H1 (cell line): Measurements from ENCODE around the gene KIF25. TPM values are rescaled to one million over a fixed set of nuclear protein-coding genes. Genes with fewer than 3 reads are reported as not detected.

ENCODE experiments used
- CTCF ChIA-PET: fragments of 300-600 bp; sonication (Branson Sonifier 250); formaldehyde crosslinking; loops from one replicate; lab custom pipeline; 2021; ENCODE audit not compliant: partially characterized antibody; lab: Charles Lee
- POLR2A ChIA-PET: fragments of 300-600 bp; sonication (Branson Sonifier 250); formaldehyde crosslinking; loops from one replicate; lab custom pipeline; 2021; ENCODE audit warnings: inconsistent platforms; ENCODE audit not compliant: partially characterized antibody; lab: Charles Lee
- DNase-seq, 2 experiments: peaks; one replicate each; pipeline versions ENCODE4 v3.0.0 to v3.0.0-alpha.2; 2010 to 2022; ENCODE audit warnings: low spot score in 2 of 2, low read depth in 1 of 2, mixed read lengths in 1 of 2
- FAIRE-seq: peaks from 2 replicates; lab custom pipeline; 2011; peaks lifted over from hg19 to GRCh38; lab: Jason Lieb, UNC
- H2AFZ ChIP-seq: 2 replicates; pipeline ENCODE4 v1.8.1; 2012; ENCODE audit warnings: low read length, inconsistent platforms
- H2AK5ac ChIP-seq: 2 replicates; pipeline ENCODE4 v1.6.1; 2013; ENCODE audit warnings: low read depth, low read length
- H2BK120ac ChIP-seq: replicated peaks from 2 replicates; pipeline ENCODE3; 2013; ENCODE audit warnings: low read depth, low read length, inconsistent platforms
- H2BK12ac ChIP-seq: 2 replicates; pipeline ENCODE4 v1.6.1; 2013; ENCODE audit warnings: low read depth, low read length
- H2BK15ac ChIP-seq: 2 replicates; pipeline ENCODE4 v1.6.1; 2013; ENCODE audit warnings: low read length
- H2BK20ac ChIP-seq: 2 replicates; pipeline ENCODE4 v1.6.1; 2013; ENCODE audit warnings: low read length
- H2BK5ac ChIP-seq: 2 replicates; pipeline ENCODE4 v1.6.1; 2013; ENCODE audit warnings: low read depth, low read length
- H3K14ac ChIP-seq: 2 replicates; pipeline ENCODE4 v1.6.1; 2013; ENCODE audit warnings: inconsistent platforms; ENCODE audit not compliant: insufficient read length
- H3K18ac ChIP-seq: 2 replicates; pipeline ENCODE4 v1.6.1; 2013; ENCODE audit warnings: low read length; ENCODE audit errors: extremely low read depth
- H3K23ac ChIP-seq: 2 replicates; pipeline ENCODE4 v1.6.1; 2013; ENCODE audit warnings: inconsistent platforms; ENCODE audit not compliant: insufficient read length
- H3K23me2 ChIP-seq: 2 replicates; pipeline ENCODE4 v1.6.1; 2013; ENCODE audit warnings: low read depth, low read length
- H3K27ac ChIP-seq: 2 replicates; pipeline ENCODE4 v1.6.1; 2011; ENCODE audit warnings: low read depth, low read length, inconsistent platforms
- H3K27me3 ChIP-seq, 4 experiments: replicated peaks in 1 of 4; 1 replicate in 1 of 4; 2 replicates in 3 of 4; pipeline versions ENCODE4 v1.6.1 to v1.8.1; 2011 to 2013; ENCODE audit warnings: low read length in 3 of 4, mild to moderate bottlenecking in 3 of 4, inconsistent platforms in 2 of 4, mixed read lengths in 2 of 4, moderate library complexity in 1 of 4; ENCODE audit not compliant: control insufficient read depth in 3 of 4, insufficient read depth in 3 of 4; ENCODE audit errors: extremely low read depth in 1 of 4
- H3K36me3 ChIP-seq, 4 experiments: 2 replicates each; pipeline versions ENCODE4 v1.6.1 to v1.8.1; 2011 to 2013; ENCODE audit warnings: mild to moderate bottlenecking in 4 of 4, low read length in 3 of 4, moderate library complexity in 2 of 4, control low read depth in 1 of 4, inconsistent platforms in 1 of 4; ENCODE audit not compliant: insufficient read depth in 4 of 4, control insufficient read depth in 2 of 4
- H3K4ac ChIP-seq: replicated peaks from 2 replicates; pipeline ENCODE3; 2013; ENCODE audit warnings: low read length, low read depth, mixed read lengths, inconsistent platforms; ENCODE audit not compliant: insufficient read length
- H3K4me1 ChIP-seq, 4 experiments: replicated peaks in 1 of 4; 1 replicate in 1 of 4; 2 replicates in 3 of 4; pipeline versions ENCODE4 v1.6.1 to v1.8.1; 2011 to 2013; ENCODE audit warnings: low read length in 3 of 4, inconsistent platforms in 2 of 4, mixed read lengths in 1 of 4; ENCODE audit not compliant: insufficient read depth in 4 of 4, control insufficient read depth in 3 of 4
- H3K4me2 ChIP-seq, 2 experiments: 2 replicates each; pipeline versions ENCODE4 v1.6.1 to v1.8.1; 2011 to 2013; ENCODE audit warnings: low read depth in 2 of 2, low read length in 2 of 2, control low read depth in 1 of 2, inconsistent platforms in 1 of 2, mild to moderate bottlenecking in 1 of 2; ENCODE audit not compliant: insufficient read depth in 1 of 2
- H3K4me3 ChIP-seq, 4 experiments: fragments of 200-600, 300-600 bp in 1 of 4; sonication (generic), shearing (Covaris generic), sonication (Bioruptor Twin) in 1 of 4; 2 replicates each; pipeline versions ENCODE4 v1.5.1 to v1.8.1; 2011 to 2016; ENCODE audit warnings: low read length in 4 of 4, low read depth in 3 of 4, control low read depth in 2 of 4, inconsistent platforms in 2 of 4, mild to moderate bottlenecking in 2 of 4, mixed read lengths in 1 of 4, moderate library complexity in 1 of 4; ENCODE audit not compliant: insufficient read depth in 2 of 4; ENCODE audit errors: extremely low read depth in 1 of 4
- H3K56ac ChIP-seq: replicated peaks from 2 replicates; pipeline ENCODE3; 2013; ENCODE audit warnings: low read depth, mild to moderate bottlenecking, mixed read lengths, low read length, inconsistent platforms; ENCODE audit not compliant: insufficient read length
- H3K79me1 ChIP-seq: 2 replicates; pipeline ENCODE4 v1.6.1; 2013; ENCODE audit warnings: low read depth, low read length, control low read depth
- H3K79me2 ChIP-seq, 2 experiments: 2 replicates each; pipeline versions ENCODE4 v1.6.1 to v1.8.1; 2012 to 2013; ENCODE audit warnings: low read length in 2 of 2, mild to moderate bottlenecking in 2 of 2, inconsistent platforms in 1 of 2; ENCODE audit not compliant: insufficient read depth in 2 of 2, control insufficient read depth in 1 of 2
- H3K9ac ChIP-seq, 4 experiments: replicated peaks in 1 of 4; 1 replicate in 1 of 4; 2 replicates in 3 of 4; pipeline versions ENCODE4 v1.6.1 to v1.8.1; 2011 to 2013; ENCODE audit warnings: low read depth in 3 of 4, low read length in 3 of 4, control low read depth in 2 of 4, mild to moderate bottlenecking in 2 of 4, moderate library complexity in 2 of 4, inconsistent platforms in 1 of 4; ENCODE audit errors: extremely low read depth in 1 of 4
- H3K9me3 ChIP-seq, 2 experiments: 2 replicates each; pipeline versions ENCODE4 v1.6.1 to v1.8.1; 2012 to 2013; ENCODE audit warnings: mild to moderate bottlenecking in 2 of 2, moderate library complexity in 2 of 2, control low read depth in 1 of 2, inconsistent platforms in 1 of 2, low read depth in 1 of 2, low read length in 1 of 2, mixed read lengths in 1 of 2; ENCODE audit not compliant: insufficient read depth in 2 of 2
- H4K20me1 ChIP-seq, 2 experiments: replicated peaks in 1 of 2; 2 replicates each; pipeline versions ENCODE3 to v1.8.1; 2011 to 2013; ENCODE audit warnings: inconsistent platforms in 2 of 2, low read length in 2 of 2, mild to moderate bottlenecking in 1 of 2; ENCODE audit not compliant: insufficient read depth in 2 of 2, control insufficient read depth in 1 of 2
- H4K5ac ChIP-seq: 2 replicates; pipeline ENCODE4 v1.6.1; 2013; ENCODE audit warnings: low read length, low read depth, mixed read lengths, inconsistent platforms; ENCODE audit not compliant: insufficient read length
- H4K8ac ChIP-seq: 2 replicates; pipeline ENCODE4 v1.8.0; 2013; ENCODE audit warnings: mild to moderate bottlenecking, moderate library complexity, low read length, inconsistent platforms; ENCODE audit not compliant: insufficient read depth; ENCODE audit errors: extremely low read depth
- H4K91ac ChIP-seq: replicated peaks from 2 replicates; pipeline ENCODE3; 2013; ENCODE audit warnings: low read length, mixed read lengths, inconsistent platforms; ENCODE audit not compliant: insufficient read length
- FOSL1 ChIP-seq: IDR thresholded peaks from 2 replicates; pipeline ENCODE4 v1.6.1; 2011; ENCODE audit warnings: mild to moderate bottlenecking, low read depth, low read length, moderate library complexity; ENCODE audit not compliant: insufficient read depth
- WGBS, 2 experiments: shearing (Covaris generic) in 1 of 2; methylation state at CpG; one replicate each; pipeline versions ENCODE4 v1.1.6 to v1.1.7; 2013 to 2015; ENCODE audit warnings: low lambda C conversion rate in 2 of 2, mixed read lengths in 2 of 2, inconsistent platforms in 1 of 2, low coverage in 1 of 2, missing lambda C conversion rate in 1 of 2; ENCODE audit not compliant: insufficient replicate concordance in 2 of 2, insufficient coverage in 1 of 2, insufficient read length in 1 of 2; ENCODE audit errors: extremely low coverage in 1 of 2, missing lambda C conversion rate in 1 of 2; 5-methylcytosine and 5-hydroxymethylcytosine counted together
- polyA plus RNA-seq, 7 experiments: library from polyadenylated mRNA; depleted of rRNA in 3 of 7; stranded (reverse) in 5 of 7; unstranded in 2 of 7; fragments of >200 nt in 5 of 7; fragments of 200-250 nt in 2 of 7; gene quantifications; 1 replicate in 5 of 7; 2 replicates in 1 of 7; 4 replicates in 1 of 7; pipeline versions ENCODE4 v1.2.1 to v1.2.3, GENCODE V29; 2011 to 2013; ENCODE audit warnings: missing spikeins in 2 of 7, mixed read lengths in 2 of 7
- total RNA-seq: library from RNA; stranded (reverse); fragmentation: NEBNext Ultra II Directional; extraction: Animal tissue kit (Norgen Biotek cat#: 25700); gene quantifications from 2 replicates; pipeline ENCODE4 v1.2.1, GENCODE V29; 2021

KIF25 gene
- total and polyA plus RNA-seq, 2 of the 8 experiments (the other 6 are each of a cell fraction or from before 2014, with no cell fraction given): 1.5 to 2.0 TPM

DNA sequence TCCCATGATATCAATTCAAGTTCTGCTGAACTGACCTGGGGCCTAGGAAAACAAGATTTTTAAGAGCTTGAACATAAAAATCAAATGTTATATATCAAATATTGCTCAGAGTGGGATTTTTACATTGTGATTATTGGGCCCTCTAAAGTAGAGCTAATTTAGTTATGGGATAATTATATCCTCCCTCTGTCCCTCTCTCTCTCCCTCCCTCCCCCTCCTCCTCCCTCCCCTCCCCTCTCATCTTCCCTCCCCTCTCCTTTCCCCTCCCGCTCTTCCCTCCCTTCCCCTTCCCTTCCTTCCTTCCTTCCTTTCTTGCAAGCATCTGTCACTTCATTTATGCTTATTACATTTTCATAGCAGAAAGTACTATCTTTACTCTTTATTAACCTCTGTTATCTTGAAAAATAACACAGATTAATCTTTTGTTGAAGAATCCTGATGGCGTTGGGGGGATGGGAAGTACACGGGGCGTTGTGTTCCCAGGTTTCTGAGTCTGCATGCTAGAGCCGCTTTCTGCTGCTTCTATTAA lies 32.8 kb downstream of the KIF25 start:
- H2BK5ac ChIP-seq: no peak overlapping the region
- no peaks in the 10 kb centered on the region; a peak in 1 of 7 replicates for H3K27me3 ChIP-seq
- H4K8ac ChIP-seq: no peak overlapping the region
- TF ChIP-seq FOSL1: no peak
- no peak overlapping the region for H3K56ac ChIP-seq
- no peak overlapping the region for H2AFZ ChIP-seq
- H3K27ac ChIP-seq: no peak overlapping the region
- H4K20me1 ChIP-seq: no peaks in the 10 kb centered on the region
- WGBS, 2 experiments: 52% methylated on average over 5 of the region's 5 CpGs; no CpG with 5 or more reads in 1 of the 2 experiments
- H3K4ac ChIP-seq: no peak overlapping the region
- no peak overlapping the region for H2BK20ac ChIP-seq
- H4K91ac ChIP-seq: no peak overlapping the region
- no peak overlapping the region for H2BK15ac ChIP-seq
- H2BK120ac ChIP-seq: no peak overlapping the region
- no peaks in the 10 kb centered on the region for H3K79me2 ChIP-seq
- H3K23ac ChIP-seq: no peak overlapping the region
- POLR2A ChIA-PET: no interaction called here
- no peak overlapping the region for H3K4me2 ChIP-seq
- H2BK12ac ChIP-seq: no peak overlapping the region
- H3K23me2 ChIP-seq: no peaks in the 10 kb centered on the region
- H3K4me1 ChIP-seq: no peaks in the 10 kb centered on the region; a peak in 1 of 7 replicates
- FAIRE-seq: no peak
- H3K36me3 ChIP-seq: no peaks in the 10 kb centered on the region
- H3K4me3 ChIP-seq: no peak overlapping the region
- no peak overlapping the region for H3K9ac ChIP-seq
- no peak overlapping the region for H4K5ac ChIP-seq
- no peak overlapping the region for H2AK5ac ChIP-seq
- no peak overlapping the region for H3K18ac ChIP-seq
- H3K9me3 ChIP-seq: no peaks in the 10 kb centered on the region
- H3K79me1 ChIP-seq: no peaks in the 10 kb centered on the region
- DNase-seq: no peak
- CTCF ChIA-PET: interaction anchor here (0.6 to 2.0 kb wide), 3 partner anchors 9 to 33 kb away, joined by 3 to 7 read pairs (median 5); partner anchors contain the start of gene KIF25
- no peak overlapping the region for H3K14ac ChIP-seq
